MCF 10A (cell line): ENCODE results near the gene TBC1D12. TPM values are rescaled to one million over a fixed set of nuclear protein-coding genes. Genes with fewer than 3 reads are reported as not detected.

Source experiments
- BruUV-seq: library from RNA; stranded (reverse); fragments of 400-500 nt; replicated peaks from 2 replicates; lab custom pipeline; 2021; lab: Mats Ljungman, UMichigan
- CTCF ChIA-PET: fragments of 300-600 bp; sonication (Branson Sonifier 250); formaldehyde crosslinking; extraction: SDS; loops from one replicate; lab custom pipeline; 2021; ENCODE audit warnings: antibody characterized with exemption, inconsistent platforms; lab: Yijun Ruan, JAX
- POLR2A ChIA-PET: fragments of 300-600, 350-650 bp; sonication (Branson Sonifier 250); formaldehyde crosslinking; extraction: SDS; loops from one replicate; lab custom pipeline; 2020; ENCODE audit warnings: antibody characterized with exemption, inconsistent platforms; lab: Yijun Ruan, JAX
- DNase-seq: peaks from one replicate; pipeline ENCODE4 v3.0.0-alpha.2; 2018; ENCODE audit not compliant: unreplicated experiment
- H3K27ac Mint-ChIP-seq: one replicate; pipeline ENCODE4 v1.8.0; 2022; ENCODE audit warnings: mild to moderate bottlenecking, low read depth, mixed read lengths; ENCODE audit not compliant: unreplicated experiment
- H3K27me3 Mint-ChIP-seq: one replicate; pipeline ENCODE4 v1.8.0; 2022; ENCODE audit warnings: mixed read lengths; ENCODE audit not compliant: insufficient read depth, unreplicated experiment
- H3K36me3 Mint-ChIP-seq: one replicate; pipeline ENCODE4 v1.8.0; 2022; ENCODE audit warnings: mild to moderate bottlenecking, moderate library complexity, mixed read lengths; ENCODE audit not compliant: insufficient read depth, unreplicated experiment
- H3K4me1 Mint-ChIP-seq: one replicate; pipeline ENCODE4 v1.8.0; 2022; ENCODE audit warnings: mixed read lengths; ENCODE audit not compliant: insufficient read depth, unreplicated experiment
- H3K4me3 Mint-ChIP-seq: one replicate; pipeline ENCODE4 v1.8.0; 2022; ENCODE audit warnings: mild to moderate bottlenecking, moderate library complexity, mixed read lengths; ENCODE audit not compliant: unreplicated experiment
- H3K9me3 Mint-ChIP-seq: one replicate; pipeline ENCODE4 v1.8.0; 2022; ENCODE audit warnings: mixed read lengths; ENCODE audit not compliant: unreplicated experiment
- intact Hi-C: fragments of 100-400 bp; cut with micrococcal nuclease; formaldehyde crosslinking; loops from 2 replicates; pipeline ENCODE4 v1.14.1; 2022
- total RNA-seq: library from RNA; stranded (reverse); gene quantifications from 2 replicates; pipeline ENCODE4 v1.2.3, GENCODE V29; 2022
- TF ChIP-seq, protein P1 (sequence below): fragments of 200-600 bp; IDR thresholded peaks from one replicate; pipeline ENCODE4 v1.8.0; 2022; ENCODE audit warnings: antibody characterized with exemption, mild to moderate bottlenecking; ENCODE audit not compliant: unreplicated experiment

TBC1D12 gene
- total RNA-seq, 1 experiment from 2014 or later, result 5.4 TPM

GRCh38 chr10:94571081-94571480 is 168.7 kb downstream of the TBC1D12 start:
- H3K27ac Mint-ChIP-seq, result peak overlapping the region; percentile 21
- peaks cover 5% of the 10 kb centered on the region for H3K4me1 Mint-ChIP-seq
- no peaks in the 10 kb centered on the region for H3K27me3 Mint-ChIP-seq
- TF ChIP-seq, protein P1, sequence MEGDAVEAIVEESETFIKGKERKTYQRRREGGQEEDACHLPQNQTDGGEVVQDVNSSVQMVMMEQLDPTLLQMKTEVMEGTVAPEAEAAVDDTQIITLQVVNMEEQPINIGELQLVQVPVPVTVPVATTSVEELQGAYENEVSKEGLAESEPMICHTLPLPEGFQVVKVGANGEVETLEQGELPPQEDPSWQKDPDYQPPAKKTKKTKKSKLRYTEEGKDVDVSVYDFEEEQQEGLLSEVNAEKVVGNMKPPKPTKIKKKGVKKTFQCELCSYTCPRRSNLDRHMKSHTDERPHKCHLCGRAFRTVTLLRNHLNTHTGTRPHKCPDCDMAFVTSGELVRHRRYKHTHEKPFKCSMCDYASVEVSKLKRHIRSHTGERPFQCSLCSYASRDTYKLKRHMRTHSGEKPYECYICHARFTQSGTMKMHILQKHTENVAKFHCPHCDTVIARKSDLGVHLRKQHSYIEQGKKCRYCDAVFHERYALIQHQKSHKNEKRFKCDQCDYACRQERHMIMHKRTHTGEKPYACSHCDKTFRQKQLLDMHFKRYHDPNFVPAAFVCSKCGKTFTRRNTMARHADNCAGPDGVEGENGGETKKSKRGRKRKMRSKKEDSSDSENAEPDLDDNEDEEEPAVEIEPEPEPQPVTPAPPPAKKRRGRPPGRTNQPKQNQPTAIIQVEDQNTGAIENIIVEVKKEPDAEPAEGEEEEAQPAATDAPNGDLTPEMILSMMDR, result no peak
- intact Hi-C loops, result no loop called here
- no peak overlapping the region for H3K4me3 Mint-ChIP-seq
- H3K9me3 Mint-ChIP-seq, result no peaks in the 10 kb centered on the region
- peaks cover 10% of the 10 kb centered on the region for H3K36me3 Mint-ChIP-seq
- ChIA-PET POLR2A (no interaction called here), CTCF (no interaction called here)
- peak; percentile 7 for DNase-seq
- BruUV-seq, result no TSS peak

DNA sequence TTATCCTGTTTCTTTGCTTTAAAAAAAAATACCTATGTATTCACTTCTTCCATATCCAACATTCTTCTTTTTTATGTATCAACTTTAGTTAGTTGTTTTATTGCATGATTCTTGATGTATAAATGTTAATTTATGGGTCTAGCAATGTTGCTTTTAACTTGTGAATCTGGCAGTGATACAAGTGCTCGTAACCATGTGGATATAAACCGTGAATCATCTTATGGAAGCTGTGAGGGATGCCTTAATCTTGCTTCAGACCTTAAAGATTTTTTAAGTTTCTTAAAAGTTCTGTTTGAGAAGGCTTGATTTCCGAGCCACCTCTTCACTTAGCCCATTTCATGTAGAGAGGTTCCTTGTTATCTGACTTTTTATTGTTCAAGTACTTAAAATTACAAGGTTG is 169.2 kb downstream of the TBC1D12 start:
- H3K27ac Mint-ChIP-seq, result peak overlapping the region; percentile 21
- TF ChIP-seq, protein P1, result no peak
- H3K4me3 Mint-ChIP-seq, result no peak overlapping the region
- H3K4me1 Mint-ChIP-seq, result peaks cover 5% of the 10 kb centered on the region
- H3K27me3 Mint-ChIP-seq, result no peaks in the 10 kb centered on the region
- CTCF ChIA-PET, result no interaction called here
- BruUV-seq, result no TSS peak
- intact Hi-C loops, result no loop called here
- peak; percentile 49 for DNase-seq
- POLR2A ChIA-PET, result no interaction called here
- H3K36me3 Mint-ChIP-seq, result peaks cover 10% of the 10 kb centered on the region
- H3K9me3 Mint-ChIP-seq, result no peaks in the 10 kb centered on the region

DNA sequence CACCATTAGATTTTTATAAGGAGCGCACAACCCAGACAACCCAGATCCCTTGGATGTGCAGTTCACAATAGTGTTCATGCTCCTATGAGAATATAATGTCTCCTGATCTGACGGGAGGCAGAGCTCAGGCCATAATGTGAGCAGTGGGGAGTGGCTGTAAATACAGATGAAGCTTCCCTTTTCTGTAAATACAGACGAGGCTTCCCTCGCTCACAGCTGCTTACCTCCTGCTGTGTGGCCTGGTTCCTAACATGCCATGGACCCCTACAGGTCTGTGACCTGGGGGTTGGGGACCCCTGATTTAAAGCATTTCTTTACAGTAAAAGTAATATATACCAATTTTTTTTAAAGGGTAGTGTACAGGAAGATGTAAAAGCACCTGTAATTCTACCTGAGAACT is 176.4 kb downstream of the TBC1D12 start:
- TF ChIP-seq, protein P1, result no peak
- intact Hi-C loops, result no loop called here
- no peaks in the 10 kb centered on the region for H3K9me3 Mint-ChIP-seq
- ChIA-PET POLR2A (interaction anchor here (1.5 kb wide), 1 partner anchor 33 kb away, joined by 4 read pairs; the partner anchor contains the start of gene HELLS), CTCF (interaction anchor here (0.6 to 1.0 kb wide), 2 partner anchors 11 to 16 kb away, joined by 3 to 4 read pairs; no protein-coding TSS in a partner anchor)
- BruUV-seq, result no TSS peak
- peaks cover 18% of the 10 kb centered on the region for H3K36me3 Mint-ChIP-seq
- no peaks in the 10 kb centered on the region for H3K4me1 Mint-ChIP-seq
- no peak overlapping the region for H3K4me3 Mint-ChIP-seq
- H3K27me3 Mint-ChIP-seq, result no peaks in the 10 kb centered on the region
- no peak overlapping the region for H3K27ac Mint-ChIP-seq
- DNase-seq, result no peak

GRCh38 chr10:94583124-94583523 is 180.8 kb downstream of the TBC1D12 start:
- POLR2A ChIA-PET, result interaction anchor here (0.5 kb wide), 1 partner anchor 11 kb away, joined by 3 read pairs; no protein-coding TSS in a partner anchor
- no peak for DNase-seq
- Mint-ChIP-seq H3K27me3 (no peaks in the 10 kb centered on the region), H3K27ac (no peak overlapping the region), H3K4me3 (no peak overlapping the region), H3K9me3 (no peaks in the 10 kb centered on the region), H3K4me1 (no peaks in the 10 kb centered on the region), H3K36me3 (peaks cover 13% of the 10 kb centered on the region)
- TF ChIP-seq, protein P1, result no peak
- BruUV-seq, result no TSS peak
- CTCF ChIA-PET, result interaction anchor here (0.5 to 1.0 kb wide), 2 partner anchors 40 to 847 kb away, joined by 3 read pairs; no protein-coding TSS in a partner anchor
- intact Hi-C loops, result no loop called here

Other genes starting within 250 kb of the TBC1D12 start
- gene NOC3L, start 39.6 kb upstream of the TBC1D12 start, total RNA-seq, result 24.9 and 39.0 TPM in 2 replicates
- gene HELLS, start 143.2 kb downstream of the TBC1D12 start, total RNA-seq, result 12.1 and 31.4 TPM in 2 replicates